Ectodermal cell (in vitro differentiated cells): Measurements from ENCODE around the gene EDAR. TPM values are rescaled to one million over a fixed set of nuclear protein-coding genes. Genes with fewer than 3 reads are reported as not detected.
A peak's percentile ranks its signal among the peaks of the same experiment; 100 is the strongest.

ENCODE experiments used
- H3K27ac ChIP-seq: 2 replicates; pipeline ENCODE4 v1.7.0; 2013; ENCODE audit warnings: mild to moderate bottlenecking, low read depth, low read length; ENCODE audit not compliant: insufficient read depth, poor library complexity, severe bottlenecking
- H3K27me3 ChIP-seq: 2 replicates; pipeline ENCODE4 v1.7.0; 2013; ENCODE audit warnings: mild to moderate bottlenecking, low read length; ENCODE audit not compliant: insufficient read depth, control insufficient read depth, poor library complexity, severe bottlenecking
- H3K36me3 ChIP-seq: one replicate; pipeline ENCODE4 v1.7.0; 2013; ENCODE audit warnings: low read length; ENCODE audit not compliant: control insufficient read depth, insufficient read depth
- H3K4me1 ChIP-seq: one replicate; pipeline ENCODE4 v1.7.0; 2013; ENCODE audit warnings: low read length; ENCODE audit not compliant: control insufficient read depth, insufficient read depth
- H3K4me3 ChIP-seq: 2 replicates; pipeline ENCODE4 v1.7.0; 2013; ENCODE audit warnings: low read depth, low read length, control low read depth; ENCODE audit not compliant: insufficient read depth
- H3K9me3 ChIP-seq: 2 replicates; pipeline ENCODE4 v1.7.0; 2013; ENCODE audit warnings: mild to moderate bottlenecking, low read length, moderate library complexity; ENCODE audit not compliant: control insufficient read depth
- WGBS, 2 experiments: methylation state at CpG; one replicate each; pipeline ENCODE4 v1.1.7; 2013; ENCODE audit warnings: missing lambda C conversion rate in 2 of 2; 5-methylcytosine and 5-hydroxymethylcytosine counted together
- polyA plus RNA-seq, 4 experiments: library from polyadenylated mRNA; stranded (reverse); fragments of 50-300 nt; gene quantifications; one replicate each; pipeline ENCODE4 v1.2.3, GENCODE V29; 2013

Gene EDAR
- not detected for polyA plus RNA-seq (2013, experiment 1 of 4)
- 0.05 TPM for polyA plus RNA-seq (2013, experiment 2 of 4)
- polyA plus RNA-seq (2013, experiment 3 of 4): 0.05 TPM
- polyA plus RNA-seq (2013, experiment 4 of 4): 0.08 TPM

DNA sequence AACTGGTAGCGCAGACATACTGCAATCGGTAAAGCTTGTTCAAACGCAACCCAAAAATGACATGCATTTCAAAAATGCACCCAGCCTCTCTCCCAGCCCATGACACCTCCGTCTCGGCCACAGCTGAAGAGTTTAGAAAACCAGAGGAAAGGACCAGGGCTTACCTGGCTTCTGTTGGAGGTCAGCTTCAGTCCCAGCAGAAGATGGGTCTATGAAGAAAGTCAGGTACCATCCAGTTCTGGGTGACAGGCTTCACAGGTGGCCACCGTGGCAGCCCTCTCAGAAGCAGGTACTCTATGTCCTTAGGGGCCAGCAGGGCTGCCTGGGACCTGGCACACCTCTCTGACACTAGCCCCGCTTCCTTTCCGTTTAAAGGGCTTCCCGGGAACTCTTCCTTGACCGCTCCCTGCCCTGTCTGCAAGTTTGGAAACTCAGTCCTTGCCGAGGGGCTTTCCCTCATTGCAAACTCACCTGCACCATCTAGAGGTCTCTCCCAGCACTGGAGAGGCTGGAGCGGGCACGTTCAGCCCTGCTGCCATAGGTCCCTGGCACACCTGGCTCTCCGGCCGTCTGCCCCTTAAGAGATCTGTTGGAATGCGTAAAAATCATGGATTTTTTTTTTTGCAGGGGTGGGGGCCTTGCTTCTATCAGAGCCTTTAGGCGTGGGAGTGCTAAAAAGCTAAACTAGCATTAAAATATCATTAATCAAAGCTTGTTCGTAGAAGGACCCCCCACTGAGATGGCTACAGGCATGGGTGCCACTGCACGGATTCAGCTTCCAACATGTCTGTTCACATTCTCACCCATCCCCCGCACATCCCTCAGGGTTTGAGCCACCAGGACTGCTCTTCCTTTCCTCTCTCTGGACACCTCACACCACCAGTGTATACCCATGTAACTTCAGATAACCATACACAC, at the start of gene EDAR:
TSS of gene EDAR (minus strand) at position 425 of the 918 bp plus-strand sequence. CDS start 58,206 bp downstream, outside the sequence.
- Histone ChIP-seq H3K27ac (no peak within 1 kb of the TSS), H3K36me3 (no peaks in the 10 kb centered on the region), H3K4me1 (no peaks in the 10 kb centered on the region), H3K4me3 (no peak within 1 kb of the TSS), H3K9me3 (no peaks in the 10 kb centered on the region), H3K27me3 (no peaks in the 10 kb centered on the region)
- 52 to 53% methylated on average over 20 of the region's 20 CpGs for WGBS, 2 experiments

GRCh38 chr2:109033171-109033570, 44.2 kb upstream of the EDAR start:
- Histone ChIP-seq H3K4me1 (peaks cover 19% of the 10 kb centered on the region), H3K4me3 (no peak overlapping the region), H3K27ac (no peak overlapping the region), H3K27me3 (peaks cover 28% of the 10 kb centered on the region), H3K9me3 (no peaks in the 10 kb centered on the region), H3K36me3 (no peaks in the 10 kb centered on the region)
- 89 to 93% methylated on average over 6 of the region's 6 CpGs for WGBS, 2 experiments

DNA sequence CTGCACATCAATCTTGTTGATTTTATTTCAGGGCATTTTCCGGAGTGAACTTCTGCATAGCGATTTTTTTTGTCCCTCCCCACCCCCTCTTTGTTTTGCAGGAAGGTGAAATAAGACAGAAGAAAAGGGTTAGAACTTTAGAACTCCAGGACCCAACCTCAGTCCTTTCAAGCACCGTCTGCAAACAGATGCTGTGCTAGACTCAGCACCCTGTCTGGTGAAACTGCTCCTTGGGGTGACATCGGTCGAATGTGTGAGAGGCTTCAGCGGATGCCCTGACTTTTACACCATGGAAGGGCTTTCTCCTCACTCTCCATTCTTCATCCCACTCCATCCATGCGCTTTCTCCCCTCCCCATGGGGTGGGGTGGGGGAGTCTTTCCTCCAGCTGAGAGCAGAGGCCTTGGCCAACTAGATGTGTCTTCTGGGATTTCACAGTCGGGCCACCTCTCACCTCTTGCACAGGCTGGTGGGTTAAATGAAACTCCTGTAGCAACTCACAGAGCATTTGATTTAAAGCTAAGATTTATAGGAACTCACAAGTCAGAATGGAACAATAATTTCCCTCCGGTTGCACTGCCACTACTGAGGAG, 43.3 kb upstream of the EDAR start:
- no peak overlapping the region for H3K4me3 ChIP-seq
- H3K36me3 ChIP-seq: no peaks in the 10 kb centered on the region
- H3K27me3 ChIP-seq: peaks cover 28% of the 10 kb centered on the region
- H3K27ac ChIP-seq: no peak overlapping the region
- H3K4me1 ChIP-seq: peaks cover 22% of the 10 kb centered on the region
- 47 to 51% methylated on average over 8 of the region's 9 CpGs for WGBS, 2 experiments
- no peaks in the 10 kb centered on the region for H3K9me3 ChIP-seq

DNA sequence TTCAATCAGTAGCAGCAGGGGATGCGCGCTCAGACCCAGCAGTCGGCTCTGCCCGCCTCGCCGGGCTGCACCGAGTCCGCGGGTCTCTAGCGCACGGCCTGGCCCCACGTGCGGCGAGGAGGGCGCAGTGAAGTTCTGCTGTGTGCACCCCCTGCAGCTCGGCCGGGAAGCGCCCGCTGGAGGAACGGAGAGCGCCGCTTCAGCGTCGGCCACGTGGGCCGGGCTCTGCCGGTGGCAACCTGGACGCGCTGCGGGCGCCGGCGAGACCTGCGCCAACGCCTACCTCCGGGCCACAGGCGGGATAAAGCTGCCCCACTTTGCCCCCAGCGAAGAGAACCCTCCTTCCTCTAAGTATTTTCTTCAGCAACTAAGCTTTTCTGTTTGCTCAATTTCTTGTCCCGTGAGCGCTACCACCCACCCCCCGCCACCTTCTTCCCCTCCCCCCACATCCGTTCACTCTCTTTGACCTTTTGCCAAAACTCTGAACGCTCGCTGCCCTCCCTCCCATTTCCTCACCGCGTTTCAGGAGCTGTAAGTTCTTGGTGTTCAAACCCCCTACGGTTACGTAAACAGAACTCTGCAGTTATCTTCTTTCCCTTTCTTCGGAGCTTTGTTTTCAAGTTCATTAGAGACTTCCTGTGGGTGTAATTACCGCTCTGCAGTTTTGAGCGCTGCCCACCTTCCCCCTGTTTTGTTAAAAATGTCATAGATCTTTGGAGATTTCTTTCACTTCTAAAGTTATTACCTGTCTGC, 42.6 kb upstream of the EDAR start:
- Histone ChIP-seq H3K27ac (no peak overlapping the region), H3K4me1 (peaks cover 22% of the 10 kb centered on the region), H3K36me3 (no peaks in the 10 kb centered on the region), H3K27me3 (peaks cover 28% of the 10 kb centered on the region), H3K4me3 (peak overlapping the region; percentile 31), H3K9me3 (no peaks in the 10 kb centered on the region)
- WGBS, 2 experiments: 1% methylated on average over 51 of the region's 51 CpGs

DNA sequence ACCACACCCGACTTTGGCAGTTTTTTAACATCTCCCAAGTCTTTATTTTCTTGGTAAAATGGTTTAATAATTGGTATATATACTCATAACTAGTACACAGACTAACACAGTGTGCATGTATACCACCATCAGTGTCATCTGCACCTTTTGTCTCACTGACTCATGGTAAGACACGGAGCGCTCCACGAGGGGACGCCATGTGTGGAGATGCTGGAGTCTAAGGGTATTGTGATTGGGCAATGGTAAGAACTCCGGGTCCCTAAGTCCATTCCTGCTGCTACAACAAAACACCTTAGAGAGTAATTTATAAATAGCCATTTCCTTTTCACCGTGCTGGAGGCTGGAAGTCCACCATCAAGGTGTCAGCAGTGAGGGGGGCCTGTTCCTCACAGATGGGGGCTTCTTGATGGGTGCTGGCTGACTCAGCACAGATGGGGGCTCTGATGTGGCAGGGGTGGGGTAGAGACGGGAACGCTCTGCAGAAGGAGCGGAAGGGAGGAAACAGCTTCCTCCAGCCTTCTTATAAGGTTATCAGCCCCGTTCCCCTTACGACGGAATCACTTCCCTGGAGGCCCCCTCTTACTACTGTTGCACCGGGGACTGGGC, 42.0 kb upstream of the EDAR start:
- WGBS, 2 experiments: 43 to 46% methylated on average over 13 to 14 of the region's 14 CpGs
- Histone ChIP-seq H3K36me3 (no peaks in the 10 kb centered on the region), H3K4me3 (peak overlapping the region; percentile 31), H3K27ac (no peak overlapping the region), H3K9me3 (no peaks in the 10 kb centered on the region), H3K4me1 (peaks cover 22% of the 10 kb centered on the region), H3K27me3 (peaks cover 28% of the 10 kb centered on the region)

DNA sequence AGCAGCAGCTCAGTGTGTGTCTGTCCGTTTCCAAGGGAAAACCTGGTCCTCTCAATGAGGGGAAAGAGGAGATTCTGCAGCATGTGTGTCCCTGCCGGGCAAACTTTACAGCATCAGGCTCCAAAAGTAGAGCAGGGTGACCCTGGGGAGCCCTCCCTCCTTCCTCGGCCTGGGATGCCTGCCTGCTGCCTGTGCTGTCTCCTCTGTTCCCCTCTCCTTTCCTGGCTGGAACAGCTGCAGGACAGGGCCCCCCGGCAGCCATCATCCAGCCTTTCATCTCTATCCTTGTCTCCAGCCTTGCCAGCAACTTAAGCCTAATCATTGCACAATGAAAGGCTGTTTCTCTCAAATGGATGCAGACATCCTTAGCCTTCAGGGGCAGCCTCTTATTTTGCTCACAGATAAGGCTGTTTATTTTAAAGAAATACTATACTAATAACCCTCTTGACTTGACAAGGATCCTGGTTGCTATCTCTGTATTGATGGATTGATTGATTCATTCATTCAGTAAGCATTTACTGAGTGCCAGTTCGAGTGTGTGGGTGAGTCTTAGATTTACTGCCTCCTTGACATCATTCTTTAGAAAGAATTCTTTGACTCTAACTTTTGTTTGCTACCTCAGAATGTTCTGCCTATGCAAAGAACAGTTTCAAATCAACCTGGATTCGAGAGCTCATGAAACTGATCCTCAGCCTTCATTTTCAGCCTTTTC, 40.6 kb upstream of the EDAR start:
- no peaks in the 10 kb centered on the region for H3K9me3 ChIP-seq
- peaks cover 22% of the 10 kb centered on the region for H3K4me1 ChIP-seq
- 61 to 66% methylated on average over 6 of the region's 6 CpGs for WGBS, 2 experiments
- H3K27me3 ChIP-seq: peaks cover 28% of the 10 kb centered on the region
- H3K36me3 ChIP-seq: no peaks in the 10 kb centered on the region
- no peak overlapping the region for H3K4me3 ChIP-seq
- no peak overlapping the region for H3K27ac ChIP-seq

DNA sequence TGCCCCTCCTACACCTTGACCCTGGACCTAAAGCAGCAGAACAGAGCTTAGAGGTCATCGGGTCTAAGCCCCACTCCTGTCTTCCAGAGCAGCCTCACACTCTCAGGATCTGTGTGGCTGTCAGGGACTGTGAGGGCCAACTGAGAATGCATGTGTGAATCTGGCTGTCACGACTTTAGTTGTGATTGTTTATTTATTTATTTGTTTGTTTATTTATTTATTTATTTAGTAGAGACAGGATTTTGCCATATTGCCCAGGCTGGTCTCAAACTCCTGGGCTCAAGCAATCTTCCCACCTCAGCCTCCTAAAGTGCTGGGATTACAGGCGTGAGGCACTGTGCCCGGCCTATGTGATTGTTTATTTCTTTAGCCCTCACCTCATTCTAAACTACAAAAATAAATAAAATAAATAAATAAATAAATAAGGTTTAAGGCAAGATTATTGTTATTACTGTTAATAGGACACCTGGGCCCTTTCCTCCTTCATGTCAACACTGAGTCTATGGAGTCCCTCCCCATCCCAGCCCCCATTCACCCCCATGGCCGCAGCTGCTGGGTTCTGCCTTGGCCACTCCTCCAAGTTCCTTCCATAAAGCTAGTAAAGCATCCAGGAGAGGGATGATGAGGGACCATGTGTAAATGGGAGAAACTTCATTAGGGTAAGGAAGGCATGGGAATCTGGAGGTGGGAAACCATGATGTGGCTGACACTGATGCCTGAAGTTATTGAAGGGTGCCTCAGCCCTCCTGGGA, 39.9 kb upstream of the EDAR start:
- H3K36me3 ChIP-seq: no peaks in the 10 kb centered on the region
- no peak overlapping the region for H3K27ac ChIP-seq
- H3K4me3 ChIP-seq: no peak overlapping the region
- peaks cover 28% of the 10 kb centered on the region for H3K27me3 ChIP-seq
- H3K9me3 ChIP-seq: no peaks in the 10 kb centered on the region
- 89 to 93% methylated on average over 2 to 4 of the region's 5 CpGs for WGBS, 2 experiments
- H3K4me1 ChIP-seq: peaks cover 22% of the 10 kb centered on the region

DNA sequence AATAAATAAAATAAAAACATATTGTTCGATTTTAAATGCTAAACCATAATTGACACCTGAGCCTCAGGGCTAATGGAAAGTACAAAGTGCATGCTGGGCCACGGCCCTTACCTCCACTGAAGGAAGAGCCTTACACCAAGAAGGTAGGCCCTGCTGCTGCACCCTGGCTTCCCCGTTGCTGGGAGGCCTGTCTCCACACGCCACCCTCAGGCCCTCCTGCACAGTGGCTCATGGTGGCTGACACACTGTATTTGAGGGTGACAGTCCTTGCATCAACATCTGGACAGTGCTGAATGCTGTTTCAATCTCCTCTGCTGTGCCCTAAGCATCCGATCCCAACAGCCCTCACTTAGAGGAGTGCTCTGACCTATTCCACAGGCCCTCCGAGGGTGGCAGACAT, 39.3 kb upstream of the EDAR start:
- Histone ChIP-seq H3K4me3 (no peak overlapping the region), H3K27ac (no peak overlapping the region), H3K36me3 (no peaks in the 10 kb centered on the region), H3K9me3 (no peaks in the 10 kb centered on the region), H3K4me1 (peaks cover 22% of the 10 kb centered on the region), H3K27me3 (peaks cover 28% of the 10 kb centered on the region)
- 87 to 90% methylated on average over 6 of the region's 6 CpGs for WGBS, 2 experiments

DNA sequence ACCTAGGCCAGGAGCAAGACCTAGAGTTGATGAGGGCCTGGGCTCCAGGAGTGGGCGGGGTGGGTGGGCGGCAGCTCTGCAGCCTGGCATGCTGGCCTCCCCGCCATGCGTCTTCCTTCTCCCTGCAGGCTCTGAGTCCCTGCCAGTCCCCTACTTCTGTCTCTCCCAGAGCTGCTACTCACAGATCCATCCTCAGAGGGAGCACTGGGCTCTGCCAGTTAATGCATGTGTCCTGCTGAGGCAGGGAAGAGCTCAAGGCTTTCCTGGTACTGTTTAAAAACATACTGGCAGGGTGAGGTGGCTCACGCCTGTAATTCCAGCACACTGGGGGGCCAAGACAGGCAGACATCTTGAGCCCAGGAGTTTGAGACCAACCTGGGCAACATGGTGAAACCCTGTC, 38.7 kb upstream of the EDAR start:
- Histone ChIP-seq H3K27ac (no peak overlapping the region), H3K27me3 (peaks cover 22% of the 10 kb centered on the region), H3K4me3 (no peak overlapping the region), H3K9me3 (no peaks in the 10 kb centered on the region), H3K4me1 (peaks cover 22% of the 10 kb centered on the region), H3K36me3 (no peaks in the 10 kb centered on the region)
- WGBS, 2 experiments: 77 to 78% methylated on average over 5 of the region's 5 CpGs
